Esophagus muscularis mucosa (tissue), 4 donors: Measurements from ENCODE around the gene EPB41L5. TPM values are rescaled to one million over a fixed set of nuclear protein-coding genes. Genes with fewer than 3 reads are reported as not detected.
A peak's percentile ranks its signal among the peaks of the same experiment; 100 is the strongest.

ENCODE experiments used
- DNase-seq: peaks from one replicate; pipeline ENCODE4 v3.0.0-alpha.2; 2017; ENCODE audit errors: extremely low spot score
- H3K27ac ChIP-seq, 4 donors: fragments of 200-600 bp; sonication (generic); replicated peaks in 1 of 4; 1 replicate in 3 of 4; 2 replicates in 1 of 4; pipeline ENCODE4 v1.5.1; 2016 to 2019; ENCODE audit warnings: mild to moderate bottlenecking in 1 of 4
- H3K27me3 ChIP-seq, 4 donors: fragments of 200-600 bp; sonication (generic); one replicate each; pipeline versions ENCODE4 v1.5.1 to v1.6.0; 2016 to 2019
- H3K36me3 ChIP-seq, 4 donors: fragments of 200-600 bp; sonication (generic); one replicate each; pipeline ENCODE4 v1.5.1; 2016 to 2019
- H3K4me1 ChIP-seq, 4 donors: fragments of 200-600 bp; sonication (generic); one replicate each; pipeline ENCODE4 v1.5.1; 2016 to 2019
- H3K4me3 ChIP-seq, 4 donors: fragments of 200-600 bp; sonication (generic); 1 replicate in 2 of 4; 2 replicates in 2 of 4; pipeline ENCODE4 v1.5.1; 2016 to 2019; ENCODE audit warnings: mild to moderate bottlenecking in 4 of 4, moderate library complexity in 1 of 4
- H3K9me3 ChIP-seq, 4 donors: fragments of 200-600 bp; sonication (generic); 1 replicate in 3 of 4; 2 replicates in 1 of 4; pipeline ENCODE4 v1.5.1; 2016 to 2019
- CTCF ChIP-seq, 3 experiments: fragments of 200-600 bp in 2 of 3; fragments of 450-650 bp in 1 of 3; sonication (generic) in 2 of 3; IDR thresholded peaks; one replicate each; pipeline ENCODE4 v1.5.1; 2017 to 2019; ENCODE audit warnings: antibody characterized with exemption in 3 of 3, mild to moderate bottlenecking in 2 of 3, moderate library complexity in 1 of 3
- EP300 ChIP-seq: sonication (generic); formaldehyde crosslinking; IDR thresholded peaks from one replicate; pipeline ENCODE4 v1.6.1; 2017; ENCODE audit warnings: antibody characterized with exemption
- POLR2A ChIP-seq: fragments of 450-650 bp; IDR thresholded peaks from one replicate; pipeline ENCODE4 v1.6.1; 2017; ENCODE audit warnings: antibody characterized with exemption, moderate library complexity, mild to moderate bottlenecking, low read depth
- POLR2AphosphoS5 ChIP-seq, 2 donors: sonication (generic); formaldehyde crosslinking; IDR thresholded peaks; one replicate each; pipeline ENCODE4 v1.6.1; 2017; ENCODE audit warnings: antibody characterized with exemption in 2 of 2
- WGBS: methylation state at CpG from one replicate; pipeline ENCODE4 v1.1.5; 2018; 5-methylcytosine and 5-hydroxymethylcytosine counted together
- intact Hi-C: fragments of 100-400 bp; cut with DNase I; formaldehyde crosslinking; loops from one replicate; pipeline ENCODE4 v1.15.1; 2023
- total RNA-seq, 4 donors: library from RNA; depleted of rRNA; stranded (reverse); fragments of >200 nt; gene quantifications; one replicate each; pipeline versions ENCODE4 v1.1.0 to v1.2.1, GENCODE V29; 2016

The EPB41L5 gene
- total RNA-seq, 4 donors from 2014 or later: 16.0 to 30.3 (median 21.6) TPM

- no peak for TF ChIP-seq POLR2AphosphoS5 (IDR thresholded peaks at IDR 0.05)
- no peak for DNase-seq
- no peak overlapping the region for H3K27ac ChIP-seq
- WGBS: 98% methylated on average over 1 of the region's 1 CpG
- H3K4me3 ChIP-seq: no peak overlapping the region
- H3K4me1 ChIP-seq: peaks cover 25 to 27% (median 25%) of the 10 kb centered on the region in 4 donors
- intact Hi-C loops: loop anchor here (10.0 kb wide), 1 partner anchor 210 kb away; no protein-coding TSS in a partner anchor
- H3K9me3 ChIP-seq: no peaks in the 10 kb centered on the region
- no peaks in the 10 kb centered on the region for H3K27me3 ChIP-seq
- H3K36me3 ChIP-seq: peaks cover 0 to 23% (median 4%) of the 10 kb centered on the region in 4 donors
Observed at GRCh38 chr2:120104772-120105171, 91.9 kb downstream of the EPB41L5 start.

- DNase-seq: no peak
- 98% methylated on average over 2 of the region's 2 CpGs for WGBS
- Histone ChIP-seq H3K9me3 (no peaks in the 10 kb centered on the region), H3K4me3 (no peak overlapping the region), H3K4me1 (peaks cover 25 to 30% (median 26%) of the 10 kb centered on the region in 4 donors), H3K27ac (no peak overlapping the region), H3K27me3 (no peaks in the 10 kb centered on the region), H3K36me3 (peaks cover 0 to 18% (median 4%) of the 10 kb centered on the region in 4 donors)
- TF ChIP-seq EP300 (no peak), CTCF (IDR thresholded peaks at IDR 0.05) (no peak), POLR2A (no peak), POLR2AphosphoS5 (IDR thresholded peaks at IDR 0.05) (no peak)
- intact Hi-C loops: loop anchor here (10.0 kb wide), 1 partner anchor 209 kb away; no protein-coding TSS in a partner anchor
Observed at GRCh38 chr2:120105360-120105759, 92.5 kb downstream of the EPB41L5 start.

GRCh38 chr2:120108049-120108448 is 95.2 kb downstream of the EPB41L5 start:
- Histone ChIP-seq H3K27ac (peak overlapping the region in 3 of 4 donors; percentile 41 to 59 (median 50)), H3K4me1 (peaks cover 25 to 30% (median 26%) of the 10 kb centered on the region in 4 donors), H3K4me3 (no peak overlapping the region), H3K9me3 (no peaks in the 10 kb centered on the region), H3K27me3 (no peaks in the 10 kb centered on the region), H3K36me3 (peaks cover 0 to 9% (median 4%) of the 10 kb centered on the region in 4 donors)
- no peak for DNase-seq
- intact Hi-C loops: loop anchor here (10.0 kb wide), 1 partner anchor 207 kb away; no protein-coding TSS in a partner anchor
- TF ChIP-seq EP300 (no peak), POLR2A (no peak), CTCF (IDR thresholded peaks at IDR 0.05) (no peak), POLR2AphosphoS5 (IDR thresholded peaks at IDR 0.05) (peak in 1 of 2 donors; percentile 52)

GRCh38 chr2:120108749-120109148 is 95.9 kb downstream of the EPB41L5 start:
- Histone ChIP-seq H3K4me1 (peaks cover 25 to 30% (median 26%) of the 10 kb centered on the region in 4 donors), H3K4me3 (no peak overlapping the region), H3K36me3 (peaks cover 0 to 8% (median 4%) of the 10 kb centered on the region in 4 donors), H3K9me3 (no peaks in the 10 kb centered on the region), H3K27me3 (no peaks in the 10 kb centered on the region), H3K27ac (no peak overlapping the region)
- TF ChIP-seq EP300 (no peak), CTCF (IDR thresholded peaks at IDR 0.05) (no peak), POLR2A (no peak), POLR2AphosphoS5 (IDR thresholded peaks at IDR 0.05) (no peak)
- intact Hi-C loops: loop anchor here (10.0 kb wide), 1 partner anchor 206 kb away; no protein-coding TSS in a partner anchor
- WGBS: 90% methylated on average over 1 of the region's 1 CpG
- DNase-seq: no peak

- no peak for DNase-seq
- intact Hi-C loops: loop anchor here (2.0 to 10.0 kb wide), 2 partner anchors 65 to 205 kb away; no protein-coding TSS in a partner anchor
- H3K4me1 ChIP-seq: peaks cover 25 to 30% (median 26%) of the 10 kb centered on the region in 4 donors
- H3K27me3 ChIP-seq: no peaks in the 10 kb centered on the region
- H3K9me3 ChIP-seq: no peaks in the 10 kb centered on the region
- H3K4me3 ChIP-seq: no peak overlapping the region
- H3K36me3 ChIP-seq: peaks cover 0 to 1% (median under 1%) of the 10 kb centered on the region in 4 donors
- no peak overlapping the region for H3K27ac ChIP-seq
- TF ChIP-seq POLR2AphosphoS5 (IDR thresholded peaks at IDR 0.05) (no peak), CTCF (IDR thresholded peaks at IDR 0.05) (peak; percentile 35 to 45 (median 39)), POLR2A (no peak)
- 68% methylated on average over 3 of the region's 3 CpGs for WGBS
Observed at GRCh38 chr2:120109186-120110061, 96.5 kb downstream of the EPB41L5 start.
